ENCODE measurements around the gene UMODL1.

The UMODL1 gene

GRCh38 chr21:42101246-42101645, 30.1 kb downstream of the UMODL1 start:
- no peak overlapping the region for H3K4me3 ChIP-seq (ENCODE audit: control insufficient read depth, low read depth, low read length)
- TF ChIP-seq CTCF (IDR thresholded peaks at IDR 0.05; ENCODE audit: control insufficient read depth, insufficient read depth, low read depth, low read length, missing control alignments): no peak
- no peak for DNase-seq (ENCODE audit: low read depth)

- H3K4me3 ChIP-seq (ENCODE audit: control insufficient read depth, low read depth, low read length): no peak overlapping the region
- no peak for TF ChIP-seq CTCF (IDR thresholded peaks at IDR 0.05; ENCODE audit: control insufficient read depth, insufficient read depth, low read depth, low read length, missing control alignments)
- DNase-seq (ENCODE audit: low read depth): no peak
These were observed 31.0 kb downstream of the UMODL1 start for GRCh38 chr21:42102076-42102475.

- H3K4me3 ChIP-seq (ENCODE audit: control insufficient read depth, low read depth, low read length): no peak overlapping the region
- no peak for TF ChIP-seq CTCF (IDR thresholded peaks at IDR 0.05; ENCODE audit: control insufficient read depth, insufficient read depth, low read depth, low read length, missing control alignments)
- DNase-seq (ENCODE audit: low read depth): no peak
These were observed 31.4 kb downstream of the UMODL1 start for GRCh38 chr21:42102526-42102925.

GRCh38 chr21:42102991-42103390, 31.9 kb downstream of the UMODL1 start:
- H3K4me3 ChIP-seq (ENCODE audit: control insufficient read depth, low read depth, low read length): no peak overlapping the region
- TF ChIP-seq CTCF (IDR thresholded peaks at IDR 0.05; ENCODE audit: control insufficient read depth, insufficient read depth, low read depth, low read length, missing control alignments): no peak
- DNase-seq (ENCODE audit: low read depth): no peak

- DNase-seq (ENCODE audit: low read depth): no peak
- no peak for TF ChIP-seq CTCF (IDR thresholded peaks at IDR 0.05; ENCODE audit: control insufficient read depth, insufficient read depth, low read depth, low read length, missing control alignments)
- no peak overlapping the region for H3K4me3 ChIP-seq (ENCODE audit: control insufficient read depth, low read depth, low read length)
These were observed 32.7 kb downstream of the UMODL1 start for GRCh38 chr21:42103843-42104242.

- no peak for TF ChIP-seq CTCF (IDR thresholded peaks at IDR 0.05; ENCODE audit: control insufficient read depth, insufficient read depth, low read depth, low read length, missing control alignments)
- H3K4me3 ChIP-seq (ENCODE audit: control insufficient read depth, low read depth, low read length): no peak overlapping the region
These were observed 34.6 kb downstream of the UMODL1 start for GRCh38 chr21:42105476-42106315.

More at GRCh38 chr21:42105476-42106315, 34.6 kb downstream of the UMODL1 start:
- DNase-seq (ENCODE audit: low read depth): no peak
